ELF-1 (cell line): ENCODE measurements around the gene RABL3.
"Not testable (repeated sequence)": the region's sequence is repeated elsewhere in the genome, so short reads cannot be mapped to it uniquely, and the experiment has no call there.

Source experiments
- DNase-seq: peaks from one replicate; pipeline ENCODE4 v3.0.0-alpha.2; 2016; ENCODE audit warnings: low read depth, low spot score

The RABL3 gene

DNA sequence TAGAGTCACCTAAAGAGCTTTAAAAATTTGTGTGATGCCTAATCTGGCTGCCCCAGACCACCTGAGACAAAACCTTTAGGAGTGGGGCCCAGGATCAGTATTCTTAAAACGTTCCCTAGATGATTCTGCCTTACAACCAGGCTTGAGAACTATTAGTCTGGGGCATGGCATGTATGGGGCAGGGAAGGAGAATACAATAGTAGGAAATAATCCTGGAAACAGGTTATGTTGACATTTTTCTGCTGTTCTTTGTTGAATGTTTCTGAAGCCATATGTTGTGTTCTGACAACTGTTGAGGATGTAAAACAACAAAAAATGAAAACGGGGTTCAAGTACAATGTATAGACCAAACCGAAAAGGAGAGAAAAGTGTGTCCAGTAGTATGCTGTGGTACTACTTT is 3.1 kb upstream of the RABL3 start:
- no peak for DNase-seq

GRCh38 chr3:120743556-120744195 is 1.4 kb upstream of the RABL3 start:
- no peak for DNase-seq

GRCh38 chr3:120742849-120743365 is 591 bp upstream of the RABL3 start:
- DNase-seq, result no peak

- DNase-seq, result no peak
Observed at GRCh38 chr3:120741837-120742197, 499 bp downstream of the RABL3 start.

DNA sequence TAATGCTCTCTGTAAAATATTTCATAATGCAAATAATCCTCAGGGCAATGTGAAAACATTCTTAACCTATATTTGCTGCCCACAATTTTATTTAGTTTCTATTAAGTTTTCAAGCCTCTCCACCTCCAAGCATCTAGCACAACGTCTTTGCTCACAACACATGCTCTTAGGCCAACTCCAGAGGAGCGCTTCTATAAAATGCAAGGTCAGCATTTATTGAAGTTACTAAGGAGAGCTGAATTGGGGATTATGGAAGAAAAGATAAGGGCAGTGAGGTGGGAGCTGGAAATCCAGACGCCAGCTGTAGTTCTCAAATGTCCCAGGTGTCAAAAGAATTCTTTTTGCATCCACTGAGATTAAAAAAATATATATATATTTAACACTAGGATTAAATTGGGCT is 996 bp downstream of the RABL3 start:
- no peak for DNase-seq

DNA sequence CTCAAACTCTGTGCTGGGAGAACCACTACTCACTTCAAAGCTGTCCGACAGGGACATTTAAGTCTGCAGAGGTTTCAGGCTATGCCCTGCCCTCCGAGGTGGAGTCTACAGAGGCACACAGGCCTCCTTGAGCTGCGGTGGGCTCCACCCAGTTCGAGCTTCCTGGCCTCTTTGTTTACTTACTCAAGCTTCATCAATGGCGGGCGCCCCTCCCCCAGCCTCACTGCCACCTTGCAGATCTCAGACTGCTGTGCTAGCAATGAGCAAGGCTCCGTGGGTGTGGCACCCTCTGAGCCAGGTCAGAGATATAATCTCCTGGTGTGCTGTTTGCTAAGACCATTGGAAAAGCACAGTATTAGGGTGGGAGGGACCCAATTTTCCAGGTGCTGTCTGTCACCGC is 4.3 kb downstream of the RABL3 start:
- DNase-seq, result not testable (repeated sequence)

GRCh38 chr3:120730576-120731542 is 11.5 kb downstream of the RABL3 start:
- DNase-seq, result no peak

DNA sequence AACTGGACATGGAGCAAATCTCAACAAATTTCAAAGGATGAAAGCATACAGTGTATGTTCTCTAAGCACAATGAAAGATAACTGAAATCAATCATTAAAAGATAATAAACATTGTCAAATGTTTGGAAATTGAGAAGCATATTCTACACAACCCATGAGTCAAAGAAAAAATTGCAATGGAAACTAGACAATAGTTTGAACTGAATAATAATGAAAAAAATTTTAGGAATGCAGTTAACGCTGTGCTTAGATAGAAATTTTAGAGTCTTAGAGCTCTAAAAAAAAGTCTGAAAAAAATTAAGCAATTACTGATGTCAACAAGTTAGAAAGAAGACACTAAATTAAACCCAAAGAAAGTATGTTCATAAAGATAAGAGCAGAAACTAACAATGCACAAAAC is 15.5 kb downstream of the RABL3 start:
- no peak for DNase-seq

- DNase-seq, result peak; percentile 51
Observed at GRCh38 chr3:120719167-120719834, 23.0 kb downstream of the RABL3 start.

DNA sequence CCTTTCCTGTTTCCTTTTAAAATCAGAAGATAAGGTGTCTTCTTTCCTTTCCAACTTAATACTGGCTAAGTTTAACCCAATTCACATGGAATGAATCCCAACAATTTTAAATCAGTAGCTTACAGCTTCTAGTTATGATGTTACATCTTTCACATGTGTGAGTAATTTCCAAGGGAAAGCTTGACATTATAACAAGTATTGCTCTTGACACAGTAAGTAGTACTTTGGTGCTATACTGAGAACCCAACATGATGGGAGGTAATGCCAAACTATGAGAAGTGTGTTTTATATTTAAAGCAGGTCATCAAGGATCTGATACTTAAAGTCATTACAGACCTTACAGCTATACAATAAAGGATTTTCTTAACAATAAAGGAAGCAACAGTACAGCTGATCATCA is 29.1 kb downstream of the RABL3 start:
- no peak for DNase-seq

DNA sequence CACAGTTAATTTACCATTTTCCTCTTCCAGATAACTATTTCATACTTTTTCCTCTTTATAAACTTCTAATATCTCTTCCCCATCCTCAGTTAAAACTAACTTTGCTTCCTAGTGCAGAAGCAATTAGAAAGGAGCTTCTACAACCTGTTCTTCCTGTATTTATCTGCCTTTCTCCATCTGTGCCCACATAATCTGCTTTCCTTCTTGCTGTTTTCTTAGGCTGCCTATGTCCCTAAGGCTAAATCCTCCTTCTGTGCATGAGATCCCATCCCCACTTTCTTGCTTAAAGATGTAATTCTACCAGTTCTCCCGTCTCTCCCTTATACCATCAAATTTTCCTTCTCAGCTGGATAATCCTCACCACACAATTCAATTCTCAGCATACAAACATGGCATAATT is 31.9 kb downstream of the RABL3 start:
- peak; percentile 2 for DNase-seq

DNA sequence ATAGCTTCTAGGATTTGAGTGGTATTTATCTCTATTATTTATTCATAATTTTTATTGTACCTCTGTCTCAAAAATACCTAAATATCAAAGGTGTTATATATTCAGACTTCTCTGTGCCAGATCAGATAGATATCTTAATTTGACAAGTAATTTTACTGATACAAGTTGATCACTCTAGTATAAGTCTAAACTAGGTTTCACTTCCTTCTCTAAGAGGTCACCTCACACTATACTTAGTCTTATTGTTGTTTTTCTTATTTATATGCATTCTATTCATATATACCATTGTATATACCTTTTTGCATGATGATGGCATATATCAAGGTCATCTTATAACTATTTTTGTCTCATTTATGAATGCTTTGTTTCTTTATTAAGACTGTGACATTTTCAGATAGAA is 33.9 kb downstream of the RABL3 start:
- no peak for DNase-seq

- DNase-seq, result no peak
Observed at GRCh38 chr3:120706950-120707349, 35.4 kb downstream of the RABL3 start.

GRCh38 chr3:120705884-120706582 is 36.3 kb downstream of the RABL3 start:
- DNase-seq, result no peak

- no peak for DNase-seq
Observed at GRCh38 chr3:120699333-120699732, 43.0 kb downstream of the RABL3 start.

DNA sequence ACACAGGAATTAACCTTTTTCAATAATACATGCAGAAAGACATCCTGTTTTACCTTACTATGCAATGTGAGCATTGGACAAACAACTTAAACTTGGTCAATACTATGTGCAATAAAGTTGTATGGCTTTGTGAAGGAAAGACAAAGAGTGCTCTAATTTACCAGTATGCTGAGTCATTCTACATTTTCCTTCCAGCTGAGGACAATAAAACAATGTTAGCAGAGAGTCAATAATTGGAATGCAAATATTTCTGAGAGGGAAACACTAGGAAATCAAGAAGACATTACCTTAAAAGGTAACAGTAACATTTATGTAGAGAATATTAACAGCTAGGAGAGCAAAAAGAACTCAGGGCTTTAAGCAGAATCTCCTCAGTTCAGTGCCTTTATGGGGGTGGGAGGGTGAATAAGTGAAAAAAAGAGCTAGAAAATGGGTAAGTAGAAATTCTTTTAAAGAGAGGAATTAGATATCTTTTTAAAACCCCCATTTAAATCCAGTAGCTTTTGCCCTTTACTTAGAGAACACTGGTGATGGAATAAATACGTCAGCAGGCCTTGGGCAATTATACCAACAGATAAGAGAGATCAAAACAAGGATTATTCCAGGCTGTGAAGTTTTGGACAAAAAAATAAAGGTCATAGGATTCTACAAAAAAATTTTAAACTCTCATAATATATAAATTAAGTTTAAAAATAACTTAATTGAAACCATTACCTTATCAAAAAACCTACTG is 48.7 kb downstream of the RABL3 start:
- DNase-seq, result no peak

- no peak for DNase-seq
Observed at GRCh38 chr3:120689395-120689794, 52.9 kb downstream of the RABL3 start.

DNA sequence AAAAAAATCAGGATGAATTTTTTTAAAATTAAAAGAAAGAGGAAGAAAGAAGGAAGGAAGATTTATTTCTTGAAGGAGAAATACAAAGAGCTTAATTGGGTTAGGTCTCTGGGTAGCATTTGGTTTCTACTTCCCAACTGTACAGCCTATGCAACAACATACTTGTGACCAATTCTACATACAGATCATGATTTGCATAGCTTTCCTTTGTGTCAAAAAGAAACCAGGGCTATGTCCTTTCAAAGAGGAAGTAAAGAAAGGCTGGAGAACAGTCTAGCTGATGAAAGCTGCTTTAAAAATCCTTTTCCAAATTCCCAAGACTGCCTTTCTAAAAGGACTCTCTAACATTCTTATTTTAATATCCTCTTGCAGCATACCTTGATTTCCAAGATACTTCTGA is 54.2 kb downstream of the RABL3 start:
- no peak for DNase-seq

DNA sequence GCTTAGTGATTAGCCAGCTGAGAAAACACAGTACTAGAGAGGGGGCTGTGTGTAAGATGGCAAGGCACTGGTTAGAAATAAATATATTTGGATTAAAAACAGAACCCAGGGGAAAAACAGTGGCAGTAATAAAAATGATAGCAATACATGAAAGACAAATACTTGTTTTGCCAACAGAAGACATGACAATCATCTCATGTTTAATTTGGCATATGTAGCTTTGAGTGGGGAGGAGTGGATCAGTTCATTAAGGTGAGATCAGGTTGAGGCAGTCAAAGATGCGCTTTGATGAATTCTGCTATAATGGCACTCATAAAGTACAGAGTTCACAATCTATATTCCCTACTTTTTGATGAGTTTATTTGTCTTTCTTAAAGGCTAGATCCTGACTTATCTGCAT is 56.9 kb downstream of the RABL3 start:
- no peak for DNase-seq

GRCh38 chr3:120684896-120685295 is 57.4 kb downstream of the RABL3 start:
- DNase-seq, result no peak

DNA sequence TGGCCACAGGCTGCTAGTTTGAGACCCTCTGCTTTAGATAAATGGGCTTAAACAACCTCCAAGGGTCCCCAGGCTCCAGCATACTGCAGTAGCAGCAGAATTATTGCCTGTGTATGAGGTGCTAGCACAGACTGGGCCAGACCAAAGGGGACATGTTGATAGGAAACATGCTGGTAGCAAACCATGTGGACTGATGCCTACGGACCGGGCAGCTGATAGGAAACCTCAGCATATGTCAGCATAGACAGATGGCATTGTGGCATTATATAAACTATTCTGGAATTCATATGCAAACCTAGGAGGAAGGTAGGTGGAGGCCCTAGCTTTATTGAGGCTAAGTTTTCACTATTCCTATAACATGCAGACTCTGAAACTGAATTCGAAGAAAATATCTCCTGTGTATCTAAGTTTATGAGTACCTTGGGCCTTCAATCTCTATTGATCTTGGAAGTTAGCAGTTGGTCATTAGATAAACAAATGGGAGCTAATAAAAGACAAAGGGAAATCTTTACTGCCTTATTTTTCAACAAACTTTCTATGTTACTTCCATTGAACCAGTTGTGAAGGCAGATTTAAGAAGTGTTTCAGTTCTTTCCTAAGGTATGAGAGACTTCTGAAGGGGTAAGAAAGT is 58.5 kb downstream of the RABL3 start:
- DNase-seq, result no peak
